H1 (cell line): Measurements from ENCODE around the gene ACAD9. TPM values are rescaled to one million over a fixed set of nuclear protein-coding genes. Genes with fewer than 3 reads are reported as not detected.

Experiments
- CTCF ChIA-PET: fragments of 300-600 bp; sonication (Branson Sonifier 250); formaldehyde crosslinking; loops from one replicate; lab custom pipeline; 2021; ENCODE audit not compliant: partially characterized antibody; lab: Charles Lee
- POLR2A ChIA-PET: fragments of 300-600 bp; sonication (Branson Sonifier 250); formaldehyde crosslinking; loops from one replicate; lab custom pipeline; 2021; ENCODE audit warnings: inconsistent platforms; ENCODE audit not compliant: partially characterized antibody; lab: Charles Lee
- DNase-seq, 2 experiments: peaks; one replicate each; pipeline versions ENCODE4 v3.0.0 to v3.0.0-alpha.2; 2010 to 2022; ENCODE audit warnings: low spot score in 2 of 2, low read depth in 1 of 2, mixed read lengths in 1 of 2
- FAIRE-seq: peaks from 2 replicates; lab custom pipeline; 2011; peaks lifted over from hg19 to GRCh38; lab: Jason Lieb, UNC
- H2AFZ ChIP-seq: 2 replicates; pipeline ENCODE4 v1.8.1; 2012; ENCODE audit warnings: low read length, inconsistent platforms
- H2AK5ac ChIP-seq: 2 replicates; pipeline ENCODE4 v1.6.1; 2013; ENCODE audit warnings: low read depth, low read length
- H2BK120ac ChIP-seq: replicated peaks from 2 replicates; pipeline ENCODE3; 2013; ENCODE audit warnings: low read depth, low read length, inconsistent platforms
- H2BK12ac ChIP-seq: 2 replicates; pipeline ENCODE4 v1.6.1; 2013; ENCODE audit warnings: low read depth, low read length
- H2BK15ac ChIP-seq: 2 replicates; pipeline ENCODE4 v1.6.1; 2013; ENCODE audit warnings: low read length
- H2BK20ac ChIP-seq: 2 replicates; pipeline ENCODE4 v1.6.1; 2013; ENCODE audit warnings: low read length
- H2BK5ac ChIP-seq: 2 replicates; pipeline ENCODE4 v1.6.1; 2013; ENCODE audit warnings: low read depth, low read length
- H3K14ac ChIP-seq: 2 replicates; pipeline ENCODE4 v1.6.1; 2013; ENCODE audit warnings: inconsistent platforms; ENCODE audit not compliant: insufficient read length
- H3K18ac ChIP-seq: 2 replicates; pipeline ENCODE4 v1.6.1; 2013; ENCODE audit warnings: low read length; ENCODE audit errors: extremely low read depth
- H3K23ac ChIP-seq: 2 replicates; pipeline ENCODE4 v1.6.1; 2013; ENCODE audit warnings: inconsistent platforms; ENCODE audit not compliant: insufficient read length
- H3K23me2 ChIP-seq: 2 replicates; pipeline ENCODE4 v1.6.1; 2013; ENCODE audit warnings: low read depth, low read length
- H3K27ac ChIP-seq: 2 replicates; pipeline ENCODE4 v1.6.1; 2011; ENCODE audit warnings: low read depth, low read length, inconsistent platforms
- H3K27me3 ChIP-seq, 4 experiments: replicated peaks in 1 of 4; 1 replicate in 1 of 4; 2 replicates in 3 of 4; pipeline versions ENCODE4 v1.6.1 to v1.8.1; 2011 to 2013; ENCODE audit warnings: low read length in 3 of 4, mild to moderate bottlenecking in 3 of 4, inconsistent platforms in 2 of 4, mixed read lengths in 2 of 4, moderate library complexity in 1 of 4; ENCODE audit not compliant: control insufficient read depth in 3 of 4, insufficient read depth in 3 of 4; ENCODE audit errors: extremely low read depth in 1 of 4
- H3K36me3 ChIP-seq, 4 experiments: 2 replicates each; pipeline versions ENCODE4 v1.6.1 to v1.8.1; 2011 to 2013; ENCODE audit warnings: mild to moderate bottlenecking in 4 of 4, low read length in 3 of 4, moderate library complexity in 2 of 4, control low read depth in 1 of 4, inconsistent platforms in 1 of 4; ENCODE audit not compliant: insufficient read depth in 4 of 4, control insufficient read depth in 2 of 4
- H3K4ac ChIP-seq: replicated peaks from 2 replicates; pipeline ENCODE3; 2013; ENCODE audit warnings: low read length, low read depth, mixed read lengths, inconsistent platforms; ENCODE audit not compliant: insufficient read length
- H3K4me1 ChIP-seq, 4 experiments: replicated peaks in 1 of 4; 1 replicate in 1 of 4; 2 replicates in 3 of 4; pipeline versions ENCODE4 v1.6.1 to v1.8.1; 2011 to 2013; ENCODE audit warnings: low read length in 3 of 4, inconsistent platforms in 2 of 4, mixed read lengths in 1 of 4; ENCODE audit not compliant: insufficient read depth in 4 of 4, control insufficient read depth in 3 of 4
- H3K4me2 ChIP-seq, 2 experiments: 2 replicates each; pipeline versions ENCODE4 v1.6.1 to v1.8.1; 2011 to 2013; ENCODE audit warnings: low read depth in 2 of 2, low read length in 2 of 2, control low read depth in 1 of 2, inconsistent platforms in 1 of 2, mild to moderate bottlenecking in 1 of 2; ENCODE audit not compliant: insufficient read depth in 1 of 2
- H3K4me3 ChIP-seq, 4 experiments: fragments of 200-600, 300-600 bp in 1 of 4; sonication (generic), shearing (Covaris generic), sonication (Bioruptor Twin) in 1 of 4; 2 replicates each; pipeline versions ENCODE4 v1.5.1 to v1.8.1; 2011 to 2016; ENCODE audit warnings: low read length in 4 of 4, low read depth in 3 of 4, control low read depth in 2 of 4, inconsistent platforms in 2 of 4, mild to moderate bottlenecking in 2 of 4, mixed read lengths in 1 of 4, moderate library complexity in 1 of 4; ENCODE audit not compliant: insufficient read depth in 2 of 4; ENCODE audit errors: extremely low read depth in 1 of 4
- H3K56ac ChIP-seq: replicated peaks from 2 replicates; pipeline ENCODE3; 2013; ENCODE audit warnings: low read depth, mild to moderate bottlenecking, mixed read lengths, low read length, inconsistent platforms; ENCODE audit not compliant: insufficient read length
- H3K79me1 ChIP-seq: 2 replicates; pipeline ENCODE4 v1.6.1; 2013; ENCODE audit warnings: low read depth, low read length, control low read depth
- H3K79me2 ChIP-seq, 2 experiments: 2 replicates each; pipeline versions ENCODE4 v1.6.1 to v1.8.1; 2012 to 2013; ENCODE audit warnings: low read length in 2 of 2, mild to moderate bottlenecking in 2 of 2, inconsistent platforms in 1 of 2; ENCODE audit not compliant: insufficient read depth in 2 of 2, control insufficient read depth in 1 of 2
- H3K9ac ChIP-seq, 4 experiments: replicated peaks in 1 of 4; 1 replicate in 1 of 4; 2 replicates in 3 of 4; pipeline versions ENCODE4 v1.6.1 to v1.8.1; 2011 to 2013; ENCODE audit warnings: low read depth in 3 of 4, low read length in 3 of 4, control low read depth in 2 of 4, mild to moderate bottlenecking in 2 of 4, moderate library complexity in 2 of 4, inconsistent platforms in 1 of 4; ENCODE audit errors: extremely low read depth in 1 of 4
- H3K9me3 ChIP-seq, 2 experiments: 2 replicates each; pipeline versions ENCODE4 v1.6.1 to v1.8.1; 2012 to 2013; ENCODE audit warnings: mild to moderate bottlenecking in 2 of 2, moderate library complexity in 2 of 2, control low read depth in 1 of 2, inconsistent platforms in 1 of 2, low read depth in 1 of 2, low read length in 1 of 2, mixed read lengths in 1 of 2; ENCODE audit not compliant: insufficient read depth in 2 of 2
- H4K20me1 ChIP-seq, 2 experiments: replicated peaks in 1 of 2; 2 replicates each; pipeline versions ENCODE3 to v1.8.1; 2011 to 2013; ENCODE audit warnings: inconsistent platforms in 2 of 2, low read length in 2 of 2, mild to moderate bottlenecking in 1 of 2; ENCODE audit not compliant: insufficient read depth in 2 of 2, control insufficient read depth in 1 of 2
- H4K5ac ChIP-seq: 2 replicates; pipeline ENCODE4 v1.6.1; 2013; ENCODE audit warnings: low read length, low read depth, mixed read lengths, inconsistent platforms; ENCODE audit not compliant: insufficient read length
- H4K8ac ChIP-seq: 2 replicates; pipeline ENCODE4 v1.8.0; 2013; ENCODE audit warnings: mild to moderate bottlenecking, moderate library complexity, low read length, inconsistent platforms; ENCODE audit not compliant: insufficient read depth; ENCODE audit errors: extremely low read depth
- H4K91ac ChIP-seq: replicated peaks from 2 replicates; pipeline ENCODE3; 2013; ENCODE audit warnings: low read length, mixed read lengths, inconsistent platforms; ENCODE audit not compliant: insufficient read length
- RFX5 ChIP-seq: IDR thresholded peaks from 2 replicates; pipeline ENCODE4 v1.6.1; 2011; ENCODE audit warnings: low read depth, low read length, improper control_type of control experiment, borderline replicate concordance
- RXRA ChIP-seq: IDR thresholded peaks from 2 replicates; pipeline ENCODE4 v1.6.1; 2011; ENCODE audit warnings: low read depth, mild to moderate bottlenecking, low read length, moderate library complexity; ENCODE audit not compliant: insufficient read depth
- SIX5 ChIP-seq: IDR thresholded peaks from 2 replicates; pipeline ENCODE4 v1.6.1; 2011; ENCODE audit warnings: mild to moderate bottlenecking, low read depth, low read length
- WGBS, 2 experiments: shearing (Covaris generic) in 1 of 2; methylation state at CpG; one replicate each; pipeline versions ENCODE4 v1.1.6 to v1.1.7; 2013 to 2015; ENCODE audit warnings: low lambda C conversion rate in 2 of 2, mixed read lengths in 2 of 2, inconsistent platforms in 1 of 2, low coverage in 1 of 2, missing lambda C conversion rate in 1 of 2; ENCODE audit not compliant: insufficient replicate concordance in 2 of 2, insufficient coverage in 1 of 2, insufficient read length in 1 of 2; ENCODE audit errors: extremely low coverage in 1 of 2, missing lambda C conversion rate in 1 of 2; 5-methylcytosine and 5-hydroxymethylcytosine counted together
- polyA plus RNA-seq, 7 experiments: library from polyadenylated mRNA; depleted of rRNA in 3 of 7; stranded (reverse) in 5 of 7; unstranded in 2 of 7; fragments of >200 nt in 5 of 7; fragments of 200-250 nt in 2 of 7; gene quantifications; 1 replicate in 5 of 7; 2 replicates in 1 of 7; 4 replicates in 1 of 7; pipeline versions ENCODE4 v1.2.1 to v1.2.3, GENCODE V29; 2011 to 2013; ENCODE audit warnings: missing spikeins in 2 of 7, mixed read lengths in 2 of 7
- total RNA-seq: library from RNA; stranded (reverse); fragmentation: NEBNext Ultra II Directional; extraction: Animal tissue kit (Norgen Biotek cat#: 25700); gene quantifications from 2 replicates; pipeline ENCODE4 v1.2.1, GENCODE V29; 2021

ACAD9 gene
- total and polyA plus RNA-seq, 2 of the 8 experiments (the other 6 are each of a cell fraction or from before 2014, with no cell fraction given): 27.5 to 28.9 TPM

DNA sequence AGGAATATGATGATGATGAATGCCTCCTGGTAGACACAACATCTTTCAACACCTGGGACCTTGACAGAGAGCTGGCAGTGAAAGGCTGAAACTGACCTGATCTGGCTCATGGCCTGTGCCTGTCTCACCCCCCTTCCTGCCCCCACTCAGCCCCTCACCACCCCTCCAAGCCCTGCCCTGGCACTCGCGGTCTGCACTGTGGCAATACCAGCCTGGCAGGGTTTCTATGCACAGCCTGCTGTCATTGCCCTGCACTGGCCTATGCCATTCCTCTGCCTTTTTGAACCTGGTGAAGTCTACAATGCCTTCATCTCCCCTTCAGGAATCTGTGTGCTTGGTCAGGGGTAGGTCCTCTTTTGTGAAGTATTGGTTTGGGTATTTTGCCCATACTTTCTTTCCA, 56.5 kb downstream of the ACAD9 start:
- H3K18ac ChIP-seq: no peak overlapping the region
- H3K4me1 ChIP-seq: no peaks in the 10 kb centered on the region
- no peak overlapping the region for H4K5ac ChIP-seq
- H3K14ac ChIP-seq: no peak overlapping the region
- no peaks in the 10 kb centered on the region for H3K79me1 ChIP-seq
- H3K79me2 ChIP-seq: no peaks in the 10 kb centered on the region
- no peak overlapping the region for H3K23ac ChIP-seq
- H3K4ac ChIP-seq: no peak overlapping the region
- ChIA-PET CTCF (interaction anchor here (1.2 to 1.4 kb wide), 2 partner anchors 15 to 90 kb away, joined by 3 read pairs; no protein-coding TSS in a partner anchor), POLR2A (interaction anchor here (1.0 to 1.5 kb wide), 3 partner anchors 10 to 57 kb away, joined by 3 to 5 read pairs (median 3); partner anchors contain the start of gene ACAD9)
- no peak overlapping the region for H2AK5ac ChIP-seq
- no peak overlapping the region for H3K56ac ChIP-seq
- no peaks in the 10 kb centered on the region for H3K23me2 ChIP-seq
- TF ChIP-seq RXRA (no peak), RFX5 (no peak), SIX5 (no peak)
- no peak overlapping the region for H3K27ac ChIP-seq
- H2BK5ac ChIP-seq: no peak overlapping the region
- no peak overlapping the region for H2BK20ac ChIP-seq
- peak in 1 of 2 experiments; percentile 28 for DNase-seq
- FAIRE-seq: no peak
- no peak overlapping the region for H4K8ac ChIP-seq
- no peaks in the 10 kb centered on the region for H3K36me3 ChIP-seq
- no peak overlapping the region for H3K4me3 ChIP-seq
- no peak overlapping the region for H2BK15ac ChIP-seq
- no peak overlapping the region for H4K91ac ChIP-seq
- H3K9ac ChIP-seq: no peak overlapping the region
- no peaks in the 10 kb centered on the region for H4K20me1 ChIP-seq
- H3K27me3 ChIP-seq: no peaks in the 10 kb centered on the region
- no peak overlapping the region for H2AFZ ChIP-seq
- 94% methylated on average over 2 of the region's 2 CpGs; no CpG with 5 or more reads in 1 of the 2 experiments for WGBS, 2 experiments
- H2BK12ac ChIP-seq: no peak overlapping the region
- H3K4me2 ChIP-seq: no peak overlapping the region
- H2BK120ac ChIP-seq: no peak overlapping the region
- H3K9me3 ChIP-seq: no peaks in the 10 kb centered on the region
